ENCODE measurements around the gene GPR171.

GPR171 gene

DNA sequence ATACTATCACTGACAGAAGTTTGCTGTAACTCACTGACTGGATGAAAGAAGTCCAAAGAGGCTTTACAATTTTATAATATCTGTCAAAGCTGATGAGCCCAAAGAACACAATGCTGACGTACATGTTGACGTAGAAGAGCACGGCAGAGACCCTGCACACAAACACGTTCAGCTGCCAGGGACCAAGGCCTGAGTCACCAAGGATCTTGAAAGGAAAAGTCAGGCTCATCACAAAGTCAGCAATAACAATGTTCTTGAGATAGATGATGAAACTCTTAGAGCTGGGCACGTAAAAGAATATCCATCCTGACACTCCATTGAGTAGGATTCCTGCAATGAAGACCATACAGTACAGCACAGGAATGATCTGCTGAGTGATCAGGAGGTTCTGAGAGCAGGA lies 10.9 kb upstream of the GPR171 start:
- DNase-seq (ENCODE audit: low read depth in 2 of 2): no peak

DNA sequence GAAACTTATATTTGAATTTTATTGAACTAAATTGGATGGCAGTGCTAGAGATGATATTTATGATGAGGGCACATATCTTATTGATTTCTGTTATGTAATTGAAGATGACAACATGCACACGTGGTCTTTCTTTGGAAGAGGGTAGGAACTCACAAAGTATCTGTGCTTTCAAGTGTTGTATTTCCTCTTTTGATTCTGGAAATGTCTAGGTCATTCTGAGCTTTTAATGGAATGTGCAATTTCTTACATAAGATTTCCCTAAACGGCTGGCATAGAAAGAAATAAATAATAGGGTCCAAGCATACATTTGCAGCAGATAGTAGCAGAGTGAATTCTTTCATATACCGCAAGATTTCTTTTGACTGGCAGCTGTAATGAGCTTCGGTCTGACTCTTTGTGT lies 10.1 kb upstream of the GPR171 start:
- no peak for DNase-seq (ENCODE audit: low read depth in 2 of 2)

DNA sequence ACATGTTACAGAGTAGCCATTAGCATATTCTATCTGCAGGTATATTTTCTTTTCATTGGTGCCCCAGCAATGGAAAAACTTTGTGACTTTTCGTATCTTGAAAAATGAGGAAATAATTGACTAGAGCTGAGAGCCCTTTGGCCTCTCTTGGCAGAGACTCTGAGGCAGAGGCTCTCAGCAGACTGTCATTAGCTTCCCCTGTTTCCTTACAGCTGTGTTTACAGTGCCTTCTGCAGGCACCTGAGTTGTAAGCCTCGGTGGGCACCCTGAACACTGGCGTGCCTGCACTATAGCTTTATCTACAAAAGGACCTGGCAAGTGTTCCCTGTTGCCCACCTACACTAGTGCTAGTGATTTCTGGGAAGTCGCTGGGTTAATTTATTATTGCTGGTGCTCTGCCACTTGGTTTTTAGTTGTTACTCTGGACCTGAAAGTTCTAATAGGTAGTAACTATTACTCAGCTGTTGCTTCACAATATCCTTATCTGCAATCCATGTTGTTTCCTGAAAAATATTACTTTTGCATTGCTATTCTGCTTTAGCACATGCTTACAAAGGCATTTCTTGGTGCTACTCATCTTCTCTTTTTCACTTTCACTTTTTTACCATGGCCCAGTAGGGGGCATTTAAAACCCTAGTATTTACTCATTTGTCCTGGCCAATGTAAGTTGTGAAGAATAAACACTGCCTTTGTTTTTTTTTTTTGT lies 7.8 kb upstream of the GPR171 start:
- no peak for DNase-seq (ENCODE audit: low read depth in 2 of 2)

DNA sequence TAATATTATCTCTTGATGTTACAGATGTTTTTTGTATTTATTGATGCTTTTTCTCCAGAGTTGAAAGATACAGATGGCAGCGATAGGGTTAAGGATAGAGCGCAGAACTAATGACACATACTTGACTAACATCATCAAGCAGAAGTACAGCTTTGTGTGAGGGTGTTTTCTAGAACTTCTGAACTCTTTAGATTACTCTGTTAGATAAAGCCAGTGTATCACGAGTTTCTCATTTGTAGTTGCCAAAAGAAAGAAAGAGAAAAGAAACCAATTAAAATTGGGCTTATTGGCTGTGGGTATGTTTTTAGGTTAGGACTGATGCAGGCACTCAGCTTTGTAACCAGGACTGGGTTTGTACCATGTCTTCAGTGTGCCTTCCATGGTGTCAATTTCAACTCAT lies 6.6 kb upstream of the GPR171 start:
- no peak for DNase-seq (ENCODE audit: low read depth in 2 of 2)

DNA sequence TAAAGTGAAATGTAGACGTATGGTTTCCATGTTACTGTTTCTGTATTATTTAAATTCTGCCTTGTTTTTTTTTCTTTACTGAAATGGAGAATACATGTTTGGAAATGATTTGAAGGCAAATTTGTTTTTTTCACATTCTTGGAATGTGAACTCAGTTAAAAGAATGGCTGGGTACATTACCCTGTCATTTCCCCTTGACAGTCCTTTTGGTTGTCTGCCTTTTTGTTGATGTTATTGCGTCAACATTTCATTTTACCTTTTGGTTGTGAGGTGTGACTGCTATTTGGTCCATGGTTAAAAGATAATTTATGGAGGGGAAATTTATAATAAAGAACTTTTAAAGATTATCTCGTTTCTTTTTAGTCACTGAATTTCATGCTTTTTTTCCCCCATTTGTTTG lies 3.2 kb upstream of the GPR171 start:
- no peak for DNase-seq (ENCODE audit: low read depth in 2 of 2)

DNA sequence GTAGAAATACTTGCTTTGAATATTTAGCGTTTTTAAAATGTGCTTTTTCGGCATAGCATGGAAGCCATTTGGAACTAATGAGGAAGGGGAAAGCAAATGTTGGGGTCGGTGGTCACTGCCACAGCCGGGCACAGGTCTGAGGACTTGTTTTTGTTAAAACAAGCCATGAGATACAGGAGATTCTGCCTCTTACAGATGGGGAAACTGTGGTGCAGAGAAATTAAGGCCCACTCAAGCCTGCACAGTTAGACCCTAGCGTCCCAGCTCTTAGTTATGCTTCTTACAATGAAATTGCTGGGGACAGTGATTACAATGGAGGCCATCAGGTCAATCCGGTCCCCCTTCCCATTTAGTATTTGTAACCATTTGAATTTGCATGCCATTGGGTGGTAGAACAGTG lies 2.5 kb upstream of the GPR171 start:
- no peak for DNase-seq (ENCODE audit: low read depth in 2 of 2)

DNA sequence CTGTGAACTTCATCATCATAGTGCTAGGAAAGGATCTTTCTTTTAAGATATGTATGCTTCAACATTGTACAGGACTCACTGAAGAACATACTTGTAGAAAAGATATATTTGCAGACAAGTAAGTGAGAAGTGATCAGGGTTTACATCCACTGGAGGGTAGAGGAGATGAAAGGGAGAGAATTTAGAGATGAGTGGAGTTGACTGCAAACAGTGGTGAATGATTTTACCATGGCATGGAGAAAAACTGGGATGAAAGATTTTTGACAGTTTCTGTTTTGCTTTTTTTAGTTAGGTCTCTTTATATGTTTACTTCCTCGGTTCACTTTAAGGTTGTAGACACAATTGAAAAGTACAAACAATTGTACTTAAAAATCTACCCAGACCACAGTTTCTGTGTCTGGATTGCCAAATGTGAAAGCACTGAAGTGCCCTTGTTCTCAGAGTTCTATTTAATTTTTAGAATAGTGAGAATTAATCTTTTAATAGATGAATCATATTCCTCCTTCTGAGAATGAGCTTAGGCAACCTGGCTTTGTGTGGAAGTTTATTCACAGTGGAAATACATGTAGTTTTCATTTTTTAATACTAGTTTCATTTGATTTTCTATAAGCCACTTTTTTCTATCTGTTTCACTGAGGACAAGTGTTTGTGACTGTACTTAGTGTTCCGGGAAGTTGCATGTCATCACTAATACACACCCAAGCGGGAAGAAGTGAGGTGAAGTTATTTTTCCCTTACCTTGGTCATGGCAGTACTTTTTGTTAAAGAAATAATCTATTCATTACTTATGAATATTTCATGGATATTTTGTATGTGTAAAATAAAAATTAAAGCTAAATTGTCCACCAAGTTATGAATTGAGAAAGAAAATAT lies 1.8 kb upstream of the GPR171 start:
- DNase-seq (ENCODE audit: low read depth in 2 of 2): no peak

DNA sequence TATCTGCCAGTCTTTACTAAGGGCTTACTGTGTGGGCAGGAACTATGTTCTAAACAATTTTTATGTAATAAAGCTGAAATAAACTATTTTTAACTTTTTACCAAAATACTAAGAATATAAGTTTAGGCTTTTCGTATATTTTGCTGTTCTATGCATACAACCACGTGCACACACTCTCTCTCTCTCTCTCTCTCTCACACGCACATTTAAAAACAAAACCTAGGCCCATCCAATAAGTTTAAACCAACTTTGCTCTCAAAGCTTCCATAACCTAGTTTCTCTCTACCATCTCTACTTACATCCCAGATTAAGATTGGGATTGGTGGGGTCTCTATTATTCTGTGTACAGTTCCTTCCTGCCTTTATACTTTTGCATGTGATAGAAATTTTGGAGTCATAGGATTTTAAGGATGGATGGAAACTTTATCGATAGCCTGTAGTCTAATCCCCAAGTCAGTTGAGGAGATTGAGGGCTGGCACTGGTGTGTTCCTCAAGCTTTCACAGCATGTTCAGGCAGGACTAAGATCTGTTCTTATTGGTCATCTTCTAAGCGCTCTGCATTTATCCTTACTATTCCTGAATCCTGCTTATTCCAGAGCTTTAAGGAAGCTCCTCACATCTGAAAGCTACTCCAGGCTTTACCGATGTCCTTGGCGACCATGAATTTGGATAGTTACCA lies 1.8 kb downstream of the GPR171 start:
- no peak for DNase-seq (ENCODE audit: low read depth in 2 of 2)

DNA sequence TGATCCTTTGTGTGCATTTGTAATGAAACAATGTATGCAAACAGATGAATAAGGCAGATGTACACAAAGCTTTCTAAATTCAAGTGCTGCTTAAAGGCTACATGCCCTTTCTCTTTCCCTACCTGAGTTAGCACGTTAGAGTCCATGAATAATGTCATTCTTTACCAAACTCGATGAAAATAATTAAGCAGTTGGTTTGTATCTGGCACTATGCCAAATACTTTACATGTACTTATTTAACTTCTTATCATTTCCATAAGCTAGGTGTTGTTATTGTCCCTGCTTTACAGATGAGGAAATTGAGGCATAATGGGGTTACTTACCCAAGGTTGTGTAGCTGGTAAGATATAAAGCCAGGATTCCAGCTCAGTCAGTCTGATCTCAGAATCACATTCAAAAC lies 2.4 kb downstream of the GPR171 start:
- no peak for DNase-seq (ENCODE audit: low read depth in 2 of 2)

DNA sequence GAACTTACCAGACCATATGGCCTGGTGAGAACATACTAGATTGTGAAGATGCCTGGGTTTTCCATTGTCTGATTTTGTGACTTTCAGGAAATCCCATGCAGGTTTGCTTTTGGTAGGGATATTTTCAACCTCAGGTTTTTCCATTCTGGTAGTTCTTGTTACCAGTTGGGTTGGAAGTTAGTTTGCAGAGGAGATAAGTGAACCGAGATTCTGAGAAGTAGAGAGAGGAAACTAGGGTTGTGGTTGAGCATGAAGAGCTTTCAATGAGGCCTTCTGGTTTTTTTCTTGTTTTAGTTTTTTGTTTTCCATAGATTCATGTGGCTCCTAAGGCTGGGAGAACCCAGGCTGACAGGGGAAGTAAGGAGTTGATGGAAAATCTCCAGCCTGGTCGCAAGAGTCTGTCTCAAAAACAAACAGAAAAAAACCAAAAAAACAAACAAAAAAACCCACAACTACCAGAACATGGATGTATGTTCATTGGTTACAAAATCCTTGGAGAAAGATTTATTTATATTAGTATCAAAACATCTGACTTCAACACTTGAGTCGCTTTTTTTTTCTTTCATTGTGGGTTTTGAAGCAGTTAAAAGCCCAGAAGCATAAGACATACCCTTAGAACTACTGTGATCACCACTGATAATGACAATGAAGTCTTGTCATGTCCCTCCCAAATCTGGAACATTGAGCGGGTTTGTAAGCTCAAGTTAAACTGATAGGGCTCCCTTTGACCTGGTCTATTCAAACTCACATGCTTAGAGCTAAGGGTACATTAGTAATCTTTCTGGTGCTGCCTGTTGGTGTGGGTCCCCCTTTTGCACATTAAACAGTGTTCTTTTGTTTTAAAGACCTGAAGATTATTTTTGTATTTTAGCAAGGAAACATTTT lies 3.2 kb downstream of the GPR171 start:
- DNase-seq (ENCODE audit: low read depth in 2 of 2): no peak

DNA sequence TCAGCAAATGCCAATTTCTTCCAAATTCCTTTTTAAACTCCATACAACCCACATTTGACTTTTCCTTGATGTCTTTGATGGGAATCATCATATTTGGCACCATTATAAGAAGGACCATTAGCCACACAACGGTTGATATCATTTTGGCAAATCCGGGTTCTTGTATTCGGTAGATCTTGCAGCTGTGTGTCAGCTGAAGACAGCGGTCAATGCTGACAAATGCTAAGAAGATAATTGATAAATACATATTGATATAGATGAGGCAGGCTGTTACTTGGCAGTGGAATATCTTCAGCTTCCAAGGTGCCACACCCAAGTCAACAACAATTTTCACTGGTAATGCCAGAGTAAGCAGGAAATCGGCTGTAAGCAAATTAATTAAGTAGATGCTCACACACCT lies 4.2 kb downstream of the GPR171 start:
- no peak for DNase-seq (ENCODE audit: low read depth in 2 of 2)

DNA sequence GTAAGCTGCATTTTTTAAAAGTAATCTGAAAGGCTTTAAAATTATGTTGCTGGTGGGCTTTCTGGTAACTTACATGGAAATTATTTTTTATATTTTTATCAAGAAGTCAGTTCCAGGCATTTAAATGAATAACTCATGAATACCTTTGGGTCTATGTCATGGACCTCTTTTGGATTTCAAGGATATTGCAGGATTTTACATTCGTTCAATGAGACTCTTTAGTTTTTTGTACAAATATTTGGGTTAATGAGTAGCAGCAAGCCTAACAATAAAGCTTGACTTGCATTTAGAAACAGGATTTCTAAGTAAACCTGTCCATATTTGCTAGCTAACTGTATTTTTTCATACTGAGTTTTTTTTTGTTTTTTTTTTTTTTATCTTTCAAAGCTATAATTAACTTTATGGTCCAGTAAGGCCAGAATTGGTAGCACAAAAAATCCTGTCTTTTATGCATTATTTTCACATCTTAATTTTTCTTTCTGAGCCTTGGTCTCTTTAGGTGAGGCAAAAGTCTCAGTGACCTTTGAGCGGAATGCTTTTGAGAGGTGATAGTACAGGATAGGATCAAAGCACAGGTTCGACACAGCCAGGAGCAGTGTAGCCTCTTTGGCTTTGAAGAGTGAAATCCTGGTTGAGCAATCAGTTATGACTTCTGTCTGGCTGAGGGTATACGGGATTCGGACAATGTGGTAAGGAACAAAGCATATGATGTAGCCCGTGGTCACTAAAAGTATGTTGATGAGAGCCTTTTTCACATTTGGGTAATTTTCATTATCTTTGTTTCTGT lies 4.8 kb downstream of the GPR171 start:
- DNase-seq (ENCODE audit: low read depth in 2 of 2): no peak

DNA sequence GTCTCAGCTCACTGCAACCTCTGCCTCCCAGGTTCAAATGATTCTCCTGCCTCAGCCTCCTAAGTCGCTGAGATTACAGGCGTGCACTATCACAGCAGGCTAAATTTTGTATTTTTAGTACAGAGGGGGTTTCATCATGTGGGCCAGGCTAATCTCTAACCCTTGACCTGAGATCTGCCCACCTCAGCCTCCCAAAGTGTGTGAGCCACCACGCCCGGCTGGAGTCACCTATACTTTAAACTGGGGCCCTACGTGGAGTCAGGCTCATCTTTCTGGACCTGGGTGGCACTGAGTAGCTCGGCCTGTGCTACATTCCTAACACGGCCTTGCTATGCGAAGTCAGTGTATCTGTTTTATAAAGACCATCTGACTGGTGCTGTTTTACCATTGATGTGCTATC lies 5.8 kb downstream of the GPR171 start:
- DNase-seq (ENCODE audit: low read depth in 2 of 2): no peak

DNA sequence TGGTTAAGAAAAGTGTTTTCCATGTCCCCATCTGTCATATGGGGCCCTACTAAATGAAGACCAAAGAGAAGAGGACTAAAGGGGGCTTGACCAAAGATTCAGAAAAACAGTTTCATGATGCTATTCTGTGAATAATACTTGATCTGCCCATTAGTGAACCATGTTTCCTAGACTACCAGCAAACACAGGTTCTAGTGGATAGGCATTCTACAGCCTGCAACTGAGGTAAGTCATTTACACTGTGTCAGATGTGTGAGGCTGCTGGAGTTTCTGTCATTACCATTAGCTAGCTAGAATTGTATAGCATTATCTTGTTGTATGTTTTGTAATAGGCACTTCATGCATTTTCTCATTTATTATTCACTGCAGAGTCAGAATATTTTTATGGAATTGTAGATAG lies 6.6 kb downstream of the GPR171 start:
- DNase-seq (ENCODE audit: low read depth in 2 of 2): no peak

DNA sequence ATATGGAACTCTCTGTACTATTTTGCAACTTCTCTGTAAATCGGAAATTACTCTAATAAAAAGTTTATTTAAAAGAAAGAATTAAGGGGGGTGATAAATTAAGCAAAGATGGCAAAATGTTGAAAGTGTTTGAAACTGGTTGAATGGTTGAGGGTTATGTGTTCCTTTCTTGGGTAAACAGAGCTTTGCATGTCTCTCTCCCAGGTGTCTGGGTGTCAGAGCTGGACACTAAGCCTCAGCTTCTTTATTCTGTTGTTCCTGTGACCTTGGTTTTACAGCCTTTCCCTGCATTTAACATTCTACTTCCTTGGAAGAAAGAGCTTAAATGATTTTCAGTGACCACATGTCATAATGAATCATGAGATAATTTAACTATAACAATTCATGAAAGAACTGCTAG lies 7.2 kb downstream of the GPR171 start:
- no peak for DNase-seq (ENCODE audit: low read depth in 2 of 2)

DNA sequence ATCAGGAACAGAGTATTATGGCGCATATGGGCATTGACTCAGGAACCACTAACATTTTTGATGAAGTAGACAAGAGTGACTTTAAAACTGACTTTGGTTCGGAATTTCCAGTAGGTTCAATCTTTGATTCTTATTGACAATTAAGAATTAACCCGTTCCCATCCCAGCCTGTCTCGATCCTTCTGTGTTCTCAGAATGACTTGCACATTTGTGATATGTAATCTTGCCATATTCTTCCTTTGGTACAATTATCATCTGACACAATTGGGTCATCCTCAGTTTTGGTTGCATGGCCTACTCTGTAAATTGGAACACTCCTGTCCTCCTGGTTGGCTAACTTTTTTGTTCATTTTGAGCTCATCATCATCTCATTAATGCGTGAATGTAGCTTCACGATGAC lies 10.5 kb downstream of the GPR171 start:
- no peak for DNase-seq (ENCODE audit: low read depth in 2 of 2)

DNA sequence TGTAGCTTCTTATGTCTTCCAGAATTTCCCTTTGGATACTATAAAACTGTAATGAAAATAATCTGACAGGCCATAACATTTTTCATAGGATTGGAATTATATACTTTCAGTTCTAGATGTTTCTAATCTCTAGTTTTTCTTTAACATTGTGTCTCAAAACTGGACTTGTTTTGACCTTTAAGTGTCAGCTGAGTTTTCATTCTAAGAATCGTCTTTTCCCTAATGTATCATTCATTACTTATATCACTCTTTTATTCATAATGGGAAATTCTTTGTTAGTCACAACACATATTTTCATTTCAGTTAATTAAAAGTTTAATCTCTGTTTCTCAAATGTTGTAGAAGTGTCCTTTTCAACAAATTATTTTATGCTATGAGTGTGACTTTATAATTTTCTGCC lies 11.9 kb downstream of the GPR171 start:
- DNase-seq (ENCODE audit: low read depth in 2 of 2): no peak

DNA sequence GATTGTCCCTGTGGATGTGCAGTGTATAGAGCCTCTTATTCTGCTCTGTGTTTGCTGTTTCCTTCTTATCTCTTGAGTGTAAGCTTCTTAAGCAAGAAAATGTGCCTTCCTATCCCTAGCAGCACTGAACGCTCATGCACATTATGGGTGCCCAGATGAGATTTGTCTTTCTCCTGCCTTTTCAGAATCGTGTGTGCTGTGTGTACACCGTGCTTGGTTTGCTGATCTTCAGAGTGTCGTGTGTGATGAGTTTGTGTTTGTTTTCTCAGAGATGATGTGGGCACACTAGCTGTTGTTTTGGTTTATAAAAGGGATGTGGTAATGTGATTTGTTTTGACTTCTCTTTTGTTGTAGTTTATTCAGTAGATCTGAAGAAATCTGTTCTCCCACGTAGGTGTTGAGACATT lies 19.7 kb downstream of the GPR171 start:
- DNase-seq (ENCODE audit: low read depth in 2 of 2): no peak

DNA sequence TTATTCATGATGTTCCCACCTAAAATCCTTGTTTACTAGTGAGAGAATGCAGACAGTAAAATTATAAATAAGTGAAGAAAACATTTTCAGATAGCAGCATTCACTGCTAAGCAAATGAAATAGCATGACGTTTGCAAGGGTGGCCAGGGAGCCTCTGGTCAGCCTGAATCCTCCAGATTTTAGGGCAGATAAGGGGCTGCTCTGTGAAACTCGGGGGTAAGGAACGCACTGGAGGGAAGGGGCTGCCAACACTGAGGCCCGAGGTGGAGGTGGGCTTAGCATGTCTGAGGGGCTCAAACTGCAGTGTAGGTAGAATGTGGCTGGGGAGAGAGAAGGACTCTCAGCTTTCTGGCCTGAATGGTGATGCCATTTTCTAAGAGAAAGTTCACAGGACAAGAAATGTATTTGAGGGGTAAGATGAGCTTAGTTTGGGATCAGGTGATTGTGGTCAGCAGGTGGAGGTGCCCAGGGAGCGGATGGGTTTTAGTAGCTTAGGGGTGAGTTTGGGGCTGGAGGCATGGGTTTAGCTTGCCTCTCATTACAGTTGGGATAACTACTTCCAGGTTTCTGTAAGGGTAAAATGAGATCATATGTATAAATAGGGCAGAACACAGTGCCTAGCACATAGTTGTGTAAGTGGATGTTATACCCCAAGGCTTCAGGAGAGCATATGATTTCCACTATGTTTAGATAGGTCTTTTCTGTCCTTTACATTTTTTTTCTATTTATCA lies 20.5 kb downstream of the GPR171 start:
- DNase-seq (ENCODE audit: low read depth in 2 of 2): no peak

DNA sequence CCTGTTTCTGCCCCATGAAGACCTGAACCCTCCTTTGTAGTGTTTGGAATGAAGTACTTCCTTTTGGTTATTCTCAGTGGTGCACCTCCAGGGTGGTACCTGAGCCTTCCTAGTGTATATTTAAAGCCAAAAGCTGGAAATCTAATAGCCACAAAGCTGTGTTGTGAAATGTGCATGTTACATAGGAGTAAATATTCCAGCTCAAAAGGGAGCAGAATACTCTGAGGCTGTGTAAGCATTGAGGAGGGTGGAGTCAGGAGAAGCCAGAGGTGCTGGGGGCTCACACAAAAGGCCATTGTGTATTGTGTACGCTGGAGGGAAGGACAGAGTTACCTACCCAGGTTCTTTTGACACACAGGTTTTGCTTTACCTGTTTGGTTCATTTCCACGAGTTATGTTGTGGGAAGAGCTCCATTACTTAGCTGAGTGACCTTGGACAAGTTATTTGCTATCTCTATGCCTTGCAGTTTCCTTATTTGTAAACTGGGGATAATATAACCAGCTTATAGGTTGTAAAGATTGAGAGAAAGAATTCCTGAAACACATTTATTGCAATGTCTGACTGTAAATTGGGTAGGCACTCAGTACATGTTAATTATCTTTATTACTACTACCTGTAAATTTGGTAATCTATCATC lies 24.7 kb downstream of the GPR171 start:
- no peak for DNase-seq (ENCODE audit: low read depth in 2 of 2)

Measured in stimulated activated CD4-positive, alpha-beta T cell treated with anti-CD3 and anti-CD28 coated beads, Interleukin-1b, Interleukin-23, amount 100 ng/mL, for 1 hour (primary cell).